Parathyroid adenoma (tissue), 2 donors: ENCODE measurements around the gene CAMK1D.

Source experiments
- H2AFZ ChIP-seq: fragments of 300-600 bp; sonication (generic); one replicate; pipeline ENCODE4 v1.7.0; 2017; ENCODE audit warnings: antibody characterized with exemption, mild to moderate bottlenecking
- H3K27ac ChIP-seq: fragments of 300-600 bp; sonication (generic); one replicate; pipeline ENCODE4 v1.7.0; 2017
- H3K27me3 ChIP-seq: fragments of 300-600 bp; sonication (generic); one replicate; pipeline ENCODE4 v1.7.0; 2017; ENCODE audit warnings: low read length; ENCODE audit not compliant: control insufficient read depth, insufficient read depth
- H3K36me3 ChIP-seq: fragments of 300-600 bp; sonication (generic); one replicate; pipeline ENCODE4 v1.7.0; 2017; ENCODE audit warnings: low read length; ENCODE audit not compliant: control insufficient read depth, insufficient read depth
- H3K4me1 ChIP-seq: fragments of 300-600 bp; sonication (generic); one replicate; pipeline ENCODE4 v1.7.0; 2017; ENCODE audit warnings: control low read depth
- H3K4me2 ChIP-seq: fragments of 300-600 bp; sonication (generic); one replicate; pipeline ENCODE4 v1.7.0; 2017; ENCODE audit warnings: low read length
- H3K4me3 ChIP-seq: fragments of 300-600 bp; sonication (generic); one replicate; pipeline ENCODE4 v1.7.0; 2017; ENCODE audit warnings: low read depth, low read length
- H3K79me2 ChIP-seq: fragments of 300-600 bp; sonication (generic); one replicate; pipeline ENCODE4 v1.7.0; 2017; ENCODE audit warnings: control low read depth
- H3K9ac ChIP-seq: fragments of 300-600 bp; sonication (generic); one replicate; pipeline ENCODE4 v1.7.0; 2017; ENCODE audit warnings: mild to moderate bottlenecking
- H3K9me3 ChIP-seq: fragments of 300-600 bp; sonication (generic); one replicate; pipeline ENCODE4 v1.7.0; 2017; ENCODE audit warnings: low read length; ENCODE audit not compliant: control insufficient read depth
- TF ChIP-seq, protein P1 (sequence below): fragments of 300-600 bp; sonication (generic); IDR thresholded peaks from one replicate; pipeline ENCODE4 v1.7.0; 2017; ENCODE audit warnings: antibody characterized with exemption, mild to moderate bottlenecking
- donor health status: primary hyperparathyroidism.

Gene CAMK1D

DNA sequence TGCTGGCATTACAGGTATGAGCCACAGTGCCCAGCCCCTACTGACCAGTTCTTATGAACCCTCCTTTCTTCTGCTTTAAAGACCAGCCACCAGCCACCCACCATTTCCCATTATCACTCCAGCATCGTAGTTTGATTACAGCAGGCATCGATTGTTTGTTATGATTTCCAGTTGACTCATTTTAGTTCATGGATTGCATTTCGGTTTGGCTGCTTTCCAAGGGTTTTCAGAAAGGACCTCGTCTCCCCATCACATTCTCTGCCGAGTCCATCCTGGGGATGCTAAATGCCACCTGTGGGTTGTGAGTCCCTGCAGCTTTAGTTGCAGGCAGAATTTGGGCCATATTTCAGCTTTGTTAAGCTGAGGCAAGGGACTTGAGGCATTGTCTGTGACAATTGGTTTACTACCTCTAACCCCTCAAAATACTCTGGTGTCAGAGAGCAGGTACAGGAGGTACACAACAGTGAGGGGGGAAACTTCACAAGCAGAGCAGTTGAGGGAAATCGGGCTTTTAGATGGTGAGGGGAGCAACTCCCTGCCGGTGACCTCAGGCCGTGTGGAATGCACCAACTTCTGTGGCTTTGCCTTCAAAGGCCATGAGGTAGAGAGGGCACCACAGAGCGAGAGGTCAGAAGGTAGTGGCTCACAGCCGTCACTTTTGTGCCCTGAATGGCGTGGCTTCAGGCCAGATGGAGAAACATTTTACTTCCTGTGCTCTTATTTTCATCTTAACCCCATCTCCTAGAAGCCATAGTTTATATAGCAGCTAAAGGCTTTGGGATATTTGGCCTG, 448.3 kb downstream of the CAMK1D start:
- TF ChIP-seq, protein P1, sequence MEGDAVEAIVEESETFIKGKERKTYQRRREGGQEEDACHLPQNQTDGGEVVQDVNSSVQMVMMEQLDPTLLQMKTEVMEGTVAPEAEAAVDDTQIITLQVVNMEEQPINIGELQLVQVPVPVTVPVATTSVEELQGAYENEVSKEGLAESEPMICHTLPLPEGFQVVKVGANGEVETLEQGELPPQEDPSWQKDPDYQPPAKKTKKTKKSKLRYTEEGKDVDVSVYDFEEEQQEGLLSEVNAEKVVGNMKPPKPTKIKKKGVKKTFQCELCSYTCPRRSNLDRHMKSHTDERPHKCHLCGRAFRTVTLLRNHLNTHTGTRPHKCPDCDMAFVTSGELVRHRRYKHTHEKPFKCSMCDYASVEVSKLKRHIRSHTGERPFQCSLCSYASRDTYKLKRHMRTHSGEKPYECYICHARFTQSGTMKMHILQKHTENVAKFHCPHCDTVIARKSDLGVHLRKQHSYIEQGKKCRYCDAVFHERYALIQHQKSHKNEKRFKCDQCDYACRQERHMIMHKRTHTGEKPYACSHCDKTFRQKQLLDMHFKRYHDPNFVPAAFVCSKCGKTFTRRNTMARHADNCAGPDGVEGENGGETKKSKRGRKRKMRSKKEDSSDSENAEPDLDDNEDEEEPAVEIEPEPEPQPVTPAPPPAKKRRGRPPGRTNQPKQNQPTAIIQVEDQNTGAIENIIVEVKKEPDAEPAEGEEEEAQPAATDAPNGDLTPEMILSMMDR, result no peak

DNA sequence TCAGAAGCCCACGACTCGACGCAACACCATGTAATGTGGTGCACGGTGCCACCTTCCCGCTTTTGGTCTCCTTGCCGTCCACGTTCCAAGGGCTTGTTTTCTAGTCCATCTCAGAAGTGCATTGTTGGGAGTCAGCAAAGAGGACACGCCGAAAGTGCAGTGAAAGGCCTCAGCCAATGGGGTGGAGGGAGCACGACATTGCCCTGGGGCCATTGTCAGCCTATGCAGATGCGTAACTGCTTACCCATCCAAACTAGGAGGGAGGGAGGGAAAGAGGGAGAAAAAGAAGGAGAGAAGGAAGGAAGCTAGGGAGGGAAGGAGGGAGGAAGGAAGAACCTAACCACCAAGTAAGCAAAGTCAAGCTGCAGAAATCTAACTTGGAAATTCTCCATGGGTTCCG, 449.8 kb downstream of the CAMK1D start:
- Histone ChIP-seq H3K36me3 (no peaks in the 10 kb centered on the region), H3K27ac (no peak overlapping the region), H3K4me1 (no peaks in the 10 kb centered on the region), H3K9me3 (no peaks in the 10 kb centered on the region), H2AFZ (no peak overlapping the region), H3K79me2 (no peaks in the 10 kb centered on the region), H3K9ac (no peak overlapping the region), H3K27me3 (no peaks in the 10 kb centered on the region), H3K4me3 (no peak overlapping the region), H3K4me2 (no peak overlapping the region)
- TF ChIP-seq, protein P1, result no peak

More for the DNA sequence above, 448.3 kb downstream of the CAMK1D start:
- Histone ChIP-seq H3K27me3 (no peaks in the 10 kb centered on the region), H3K4me1 (no peaks in the 10 kb centered on the region), H2AFZ (no peak overlapping the region), H3K9me3 (no peaks in the 10 kb centered on the region), H3K4me2 (no peak overlapping the region), H3K9ac (no peak overlapping the region), H3K27ac (no peak overlapping the region), H3K36me3 (no peaks in the 10 kb centered on the region), H3K4me3 (no peak overlapping the region), H3K79me2 (no peaks in the 10 kb centered on the region)

DNA sequence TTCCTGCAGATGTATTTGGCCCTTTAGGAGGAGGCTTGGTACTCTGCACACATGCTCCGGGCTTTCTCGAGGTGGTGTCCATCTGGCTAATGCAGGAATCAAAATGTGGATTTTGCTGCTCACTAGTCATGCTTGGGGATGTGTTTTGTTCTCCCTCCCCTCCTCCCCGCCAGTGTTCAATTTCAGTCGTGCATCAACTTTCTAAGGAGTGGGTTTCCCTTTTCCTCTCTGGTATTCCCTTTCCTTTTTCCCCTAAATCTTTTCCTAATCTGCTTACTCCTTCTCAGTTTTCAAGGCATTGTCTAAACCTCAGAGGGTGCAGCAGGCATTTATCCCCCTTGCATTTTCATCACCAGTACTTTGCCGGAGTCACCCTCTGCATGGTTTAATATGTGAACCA, 450.4 kb downstream of the CAMK1D start:
- H3K27ac ChIP-seq, result no peak overlapping the region
- no peak overlapping the region for H3K4me2 ChIP-seq
- H3K79me2 ChIP-seq, result no peaks in the 10 kb centered on the region
- H3K9me3 ChIP-seq, result no peaks in the 10 kb centered on the region
- H3K36me3 ChIP-seq, result no peaks in the 10 kb centered on the region
- no peaks in the 10 kb centered on the region for H3K27me3 ChIP-seq
- no peak overlapping the region for H3K9ac ChIP-seq
- H3K4me3 ChIP-seq, result no peak overlapping the region
- H2AFZ ChIP-seq, result no peak overlapping the region
- TF ChIP-seq, protein P1, result no peak
- no peaks in the 10 kb centered on the region for H3K4me1 ChIP-seq

DNA sequence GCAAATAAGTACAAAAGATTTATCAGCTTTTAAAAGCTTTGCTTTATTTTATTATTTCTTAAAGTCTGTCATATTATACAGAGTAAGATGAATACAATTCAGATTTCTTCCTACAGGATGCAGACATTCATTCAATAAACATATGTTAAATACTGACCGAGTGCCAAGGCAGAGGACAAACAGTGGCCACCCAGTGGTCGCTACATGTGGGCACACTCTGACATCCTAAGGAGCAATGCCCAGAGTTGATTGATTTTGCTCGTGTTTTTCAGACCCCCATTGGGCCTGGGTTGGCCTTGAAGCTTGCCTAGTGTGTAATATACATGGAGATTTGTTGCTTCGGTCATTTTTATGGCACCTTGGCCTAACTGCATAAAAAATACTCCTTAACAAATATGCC, 451.0 kb downstream of the CAMK1D start:
- no peak overlapping the region for H3K9ac ChIP-seq
- no peak overlapping the region for H3K27ac ChIP-seq
- no peak overlapping the region for H2AFZ ChIP-seq
- TF ChIP-seq, protein P1, result no peak
- H3K27me3 ChIP-seq, result no peaks in the 10 kb centered on the region
- H3K4me1 ChIP-seq, result no peaks in the 10 kb centered on the region
- H3K9me3 ChIP-seq, result no peaks in the 10 kb centered on the region
- H3K4me2 ChIP-seq, result no peak overlapping the region
- H3K4me3 ChIP-seq, result no peak overlapping the region
- H3K79me2 ChIP-seq, result no peaks in the 10 kb centered on the region
- no peaks in the 10 kb centered on the region for H3K36me3 ChIP-seq
